ENCODE measurements around the gene MAPK9.

The MAPK9 gene

DNA sequence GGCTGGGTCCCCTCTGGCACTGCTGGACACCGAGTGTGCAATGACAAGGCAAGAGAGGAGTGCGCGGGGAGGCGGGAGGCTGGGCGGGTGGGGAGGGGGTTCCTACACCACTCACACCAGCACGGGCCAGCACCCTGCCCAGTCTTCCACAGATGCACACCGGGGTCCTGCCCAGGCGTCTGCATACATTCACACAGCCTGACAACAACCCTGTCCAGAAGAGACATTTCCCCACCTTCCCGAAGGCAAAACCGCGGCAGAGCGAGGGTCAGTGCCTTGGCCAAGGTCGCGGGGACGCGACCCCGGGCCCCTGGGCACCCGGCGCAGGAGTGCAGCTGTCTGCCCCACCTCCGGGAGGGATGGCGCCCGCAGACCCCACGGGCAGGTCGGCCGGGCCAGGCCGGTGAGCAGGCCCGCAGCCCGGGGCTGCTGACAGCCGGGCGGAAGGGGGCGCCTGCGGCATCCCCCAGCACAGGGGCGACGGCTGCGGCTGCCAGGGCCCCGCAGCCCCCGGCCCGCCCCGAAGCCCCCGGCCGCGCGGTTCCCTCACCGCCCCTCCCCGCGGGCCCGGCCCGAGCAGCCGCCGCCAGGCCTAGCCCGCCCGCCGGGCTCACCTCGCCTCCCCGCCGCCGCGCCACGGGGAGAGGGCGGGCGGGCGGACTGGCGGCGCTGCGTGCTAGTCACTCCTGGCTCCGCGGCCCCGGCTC lies 496 bp downstream of the MAPK9 start:
- DNase-seq, result no peak

DNA sequence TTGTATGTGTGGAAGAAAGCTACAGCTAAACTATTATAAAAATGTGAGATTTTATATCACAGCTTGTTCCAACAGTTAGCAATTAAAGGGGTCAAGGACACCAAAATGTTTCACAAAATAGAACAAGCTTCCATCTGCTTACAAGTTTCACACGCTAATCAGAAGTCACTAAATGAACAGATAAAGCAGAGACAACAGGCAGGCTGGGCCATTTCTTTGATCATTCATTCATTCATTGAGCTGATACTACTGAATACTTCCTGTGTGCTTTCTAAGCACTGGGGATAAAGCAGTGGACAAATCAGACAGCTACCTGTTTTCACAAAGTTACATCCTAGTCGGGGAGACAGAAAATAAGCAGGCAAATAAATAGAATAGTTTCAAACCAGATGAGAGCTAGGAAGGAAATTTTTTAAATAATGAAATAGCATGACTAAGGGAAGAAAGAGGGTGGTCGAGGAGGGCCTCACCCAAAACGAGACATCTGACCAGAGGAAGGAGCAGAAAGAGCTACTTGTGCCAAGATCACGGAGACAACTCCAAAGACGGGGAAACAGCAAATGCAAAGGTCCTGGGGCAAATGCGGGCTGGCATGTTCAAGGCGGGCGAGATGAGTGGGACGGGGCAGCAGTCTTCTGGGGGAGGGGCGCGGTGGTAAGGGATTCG lies 1.2 kb downstream of the MAPK9 start:
- DNase-seq, result peak in 1 of 2 experiments; percentile 19

DNA sequence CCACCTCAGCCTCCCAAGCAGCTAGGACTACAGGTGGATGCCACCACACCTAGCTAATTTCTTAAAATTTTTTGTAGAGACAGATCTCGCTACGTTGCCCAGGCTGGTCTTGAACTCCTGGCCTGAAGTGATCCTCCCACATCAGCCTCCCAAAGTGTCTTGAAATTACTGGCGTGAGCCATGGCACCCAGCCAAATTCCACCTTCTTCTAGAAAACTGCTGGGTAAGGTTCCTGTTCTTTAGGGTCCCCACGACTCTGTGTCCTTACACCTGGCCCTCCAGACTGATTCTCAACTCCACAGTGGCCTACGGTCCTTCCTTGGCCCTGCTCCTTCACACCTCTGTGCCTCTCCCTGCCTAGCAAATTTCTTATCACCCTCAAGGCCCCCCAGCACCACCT lies 1.9 kb downstream of the MAPK9 start:
- DNase-seq, result no peak

DNA sequence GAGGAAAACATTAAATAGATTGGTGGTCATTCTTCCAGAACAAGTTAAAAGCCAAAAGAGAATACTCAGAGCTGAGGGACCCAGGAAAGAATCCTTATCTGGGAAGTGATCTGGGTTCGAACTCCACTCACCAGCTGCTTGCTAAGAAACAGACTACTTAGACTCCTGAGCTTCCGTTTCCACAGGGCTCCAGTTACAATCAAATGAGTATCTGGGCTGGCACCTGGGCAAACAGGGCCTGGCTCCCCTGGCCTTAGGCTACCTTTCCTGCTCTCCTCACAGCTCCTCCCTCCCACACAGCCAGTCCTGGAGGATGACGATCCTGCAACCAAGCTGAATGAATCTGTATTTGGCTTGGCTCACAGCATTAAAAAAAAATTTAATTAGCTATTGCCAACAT lies 2.5 kb downstream of the MAPK9 start:
- peak; percentile 50 to 83 for DNase-seq

DNA sequence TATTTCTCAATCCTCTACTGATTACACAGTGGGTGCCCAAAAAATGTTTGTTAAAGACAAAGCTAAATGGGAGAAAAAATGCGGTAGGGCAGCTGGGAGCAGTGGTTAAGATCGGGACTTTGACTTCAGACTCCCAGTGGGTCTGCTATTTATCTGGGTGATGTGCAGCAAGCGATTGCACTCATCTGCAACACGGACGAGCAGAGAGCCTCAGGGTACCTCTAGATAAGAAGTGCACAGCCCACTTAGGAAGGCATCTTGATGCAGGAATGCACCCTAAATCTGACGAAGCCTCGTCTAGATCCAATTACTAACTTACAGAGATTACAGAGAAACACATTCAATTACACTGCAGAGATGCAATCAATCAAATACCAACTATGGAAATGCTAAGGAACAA lies 4.0 kb downstream of the MAPK9 start:
- DNase-seq, result no peak

DNA sequence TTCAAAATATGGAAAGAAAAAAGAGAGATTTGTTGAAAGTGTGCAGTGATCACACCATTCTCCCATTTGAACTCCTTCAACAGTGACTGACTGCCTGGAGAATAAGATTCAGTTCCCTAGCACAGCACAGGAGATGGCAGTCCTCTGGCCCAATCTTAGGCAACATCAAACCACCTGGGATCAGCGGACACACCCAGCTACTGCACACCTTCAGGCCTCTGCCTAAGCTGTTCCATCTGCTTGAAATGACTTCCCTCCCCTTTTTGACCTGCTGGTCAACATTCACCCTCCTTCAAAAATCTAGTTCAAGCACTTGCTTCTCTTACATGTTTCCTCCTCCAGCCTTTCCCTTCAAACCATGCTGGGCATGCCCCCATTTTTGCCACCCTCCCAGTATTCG lies 4.5 kb downstream of the MAPK9 start:
- no peak for DNase-seq

DNA sequence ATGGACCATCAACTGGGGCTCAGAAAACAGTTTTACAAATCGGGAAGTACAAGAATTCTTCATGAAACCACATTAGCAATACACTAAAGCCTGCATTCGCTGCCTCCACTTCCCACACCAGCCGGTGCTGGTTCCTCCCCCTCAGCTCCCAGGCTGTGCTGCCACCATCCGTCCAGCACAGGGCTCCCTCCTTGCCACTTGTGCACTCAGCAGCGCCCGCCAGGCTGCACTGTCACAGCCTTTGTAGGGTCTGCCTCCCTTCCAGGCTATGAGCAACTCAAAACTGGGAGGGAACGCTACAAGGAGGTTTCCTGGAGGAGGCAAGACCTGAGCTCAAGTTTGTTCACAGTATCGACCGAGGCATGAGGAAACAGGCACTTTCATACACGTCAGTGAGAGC lies 7.7 kb downstream of the MAPK9 start:
- no peak for DNase-seq

DNA sequence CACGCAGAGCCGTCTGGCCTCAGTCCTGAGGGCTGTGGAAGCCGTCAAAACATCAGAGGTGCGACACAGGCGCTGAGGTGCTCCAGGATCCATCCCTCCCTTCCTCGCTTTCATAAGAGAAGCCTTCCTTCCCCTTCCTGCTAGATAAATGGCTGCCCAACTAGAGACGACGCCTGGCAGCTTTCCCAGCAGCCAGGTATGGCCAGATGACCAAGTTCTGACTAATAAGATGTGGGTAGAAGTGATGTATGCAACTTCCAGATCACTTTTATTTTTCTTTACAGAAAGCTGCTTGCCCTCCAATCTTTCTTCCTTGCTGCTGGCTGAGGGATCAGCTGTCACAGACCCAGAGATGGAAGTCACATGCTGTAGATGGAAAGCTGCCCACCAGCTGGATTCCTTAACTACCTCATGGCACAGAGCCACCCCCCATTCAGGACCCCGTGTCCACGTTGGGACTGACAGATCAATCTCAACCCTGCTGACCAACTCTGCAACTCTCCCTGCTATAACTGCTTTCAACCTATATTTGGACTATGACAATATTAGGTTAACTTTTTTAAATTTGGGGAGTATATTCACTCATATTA lies 8.8 kb downstream of the MAPK9 start:
- DNase-seq, result peak in 1 of 2 experiments; percentile 20

DNA sequence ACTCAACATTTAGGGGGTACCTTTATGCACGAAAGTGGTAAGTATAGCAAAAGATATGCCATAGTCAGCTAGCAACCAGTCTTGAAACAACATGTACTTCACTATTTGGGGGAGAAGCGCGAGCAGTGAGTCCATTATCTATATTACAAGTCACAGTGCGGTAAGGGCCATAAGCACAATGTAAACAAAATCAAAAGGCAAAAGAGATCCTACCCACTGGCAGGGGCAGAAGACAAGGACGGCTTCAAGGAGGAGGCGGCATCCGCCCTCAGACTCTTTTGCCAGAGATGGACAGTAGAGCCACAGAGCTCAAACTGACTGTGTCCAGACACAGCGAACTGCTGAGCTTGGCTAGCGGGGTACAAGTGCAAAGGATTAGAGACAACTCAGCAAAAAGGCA lies 9.6 kb downstream of the MAPK9 start:
- DNase-seq, result no peak

DNA sequence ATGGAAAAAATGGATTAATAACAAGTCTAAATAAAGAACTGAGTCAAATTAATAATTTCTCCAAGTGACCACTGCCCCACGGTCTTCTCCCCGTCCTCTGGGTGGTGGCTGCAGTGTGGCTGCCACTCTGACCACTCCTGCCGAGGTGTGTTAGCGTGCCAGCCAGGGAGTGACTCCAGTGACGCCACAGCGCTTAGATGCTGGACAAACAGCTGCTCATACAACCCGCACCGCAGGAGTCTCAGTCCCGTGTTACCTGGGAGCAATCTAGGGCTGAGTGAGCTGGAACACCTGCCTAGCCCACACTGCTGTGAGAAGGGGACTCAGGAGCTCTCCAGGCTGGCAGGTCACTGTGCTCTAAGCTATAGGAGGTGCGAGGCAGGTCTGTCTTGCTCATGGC lies 10.2 kb downstream of the MAPK9 start:
- DNase-seq, result peak; percentile 84 to 97

DNA sequence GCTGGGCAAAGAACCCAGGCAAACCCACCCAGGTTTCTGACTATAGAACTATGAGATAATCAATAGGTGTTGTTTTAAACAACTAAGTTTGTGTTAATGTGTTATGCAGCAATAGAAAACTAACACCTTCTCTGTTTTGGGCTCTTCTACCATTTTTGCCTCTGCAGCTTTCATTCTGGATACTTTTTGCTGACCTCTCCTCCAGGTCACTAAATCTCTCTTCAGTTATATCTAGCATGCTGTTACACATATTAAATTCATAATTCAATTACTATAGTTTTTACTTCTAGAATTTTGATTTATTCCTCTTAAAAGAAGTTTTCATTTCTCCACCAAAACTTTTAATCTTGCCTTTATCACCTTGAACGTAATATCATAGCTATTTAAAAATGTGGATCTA lies 17.2 kb downstream of the MAPK9 start:
- no peak for DNase-seq

DNA sequence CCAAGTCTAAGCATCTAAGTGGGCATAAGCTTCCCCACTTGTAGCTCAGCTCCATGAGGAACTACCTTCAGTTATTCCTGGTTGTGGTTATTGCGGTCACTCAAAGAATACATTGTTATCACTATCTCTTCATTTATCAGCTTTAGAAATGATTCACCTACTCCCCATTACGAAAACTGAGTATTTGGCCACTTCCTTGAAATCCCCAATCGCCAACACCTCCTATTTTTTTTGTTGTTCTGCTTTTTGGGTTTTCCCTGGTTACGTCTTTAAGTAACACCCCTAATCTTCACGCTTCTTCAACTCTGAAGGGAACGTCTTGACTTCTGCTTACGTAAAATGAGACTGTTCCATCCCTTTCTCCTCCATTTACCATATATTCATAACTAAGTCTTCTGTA lies 20.7 kb downstream of the MAPK9 start:
- no peak for DNase-seq

DNA sequence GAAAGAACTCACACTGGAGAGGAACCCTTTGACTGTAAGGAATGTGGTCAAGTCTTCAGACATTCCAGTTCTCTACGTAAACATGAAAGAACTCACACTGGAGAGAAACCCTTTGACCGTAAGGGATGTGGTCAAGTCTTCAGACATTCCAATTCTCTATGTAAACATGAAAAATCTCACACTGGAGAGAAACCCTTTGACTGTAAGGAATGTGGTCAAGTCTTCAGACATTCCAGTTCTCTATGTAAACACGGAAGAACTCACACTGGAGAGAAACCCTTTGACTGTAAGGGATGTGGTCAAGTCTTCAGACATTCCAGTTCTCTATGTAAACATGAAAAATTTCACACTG lies 32.6 kb downstream of the MAPK9 start:
- no peak for DNase-seq

DNA sequence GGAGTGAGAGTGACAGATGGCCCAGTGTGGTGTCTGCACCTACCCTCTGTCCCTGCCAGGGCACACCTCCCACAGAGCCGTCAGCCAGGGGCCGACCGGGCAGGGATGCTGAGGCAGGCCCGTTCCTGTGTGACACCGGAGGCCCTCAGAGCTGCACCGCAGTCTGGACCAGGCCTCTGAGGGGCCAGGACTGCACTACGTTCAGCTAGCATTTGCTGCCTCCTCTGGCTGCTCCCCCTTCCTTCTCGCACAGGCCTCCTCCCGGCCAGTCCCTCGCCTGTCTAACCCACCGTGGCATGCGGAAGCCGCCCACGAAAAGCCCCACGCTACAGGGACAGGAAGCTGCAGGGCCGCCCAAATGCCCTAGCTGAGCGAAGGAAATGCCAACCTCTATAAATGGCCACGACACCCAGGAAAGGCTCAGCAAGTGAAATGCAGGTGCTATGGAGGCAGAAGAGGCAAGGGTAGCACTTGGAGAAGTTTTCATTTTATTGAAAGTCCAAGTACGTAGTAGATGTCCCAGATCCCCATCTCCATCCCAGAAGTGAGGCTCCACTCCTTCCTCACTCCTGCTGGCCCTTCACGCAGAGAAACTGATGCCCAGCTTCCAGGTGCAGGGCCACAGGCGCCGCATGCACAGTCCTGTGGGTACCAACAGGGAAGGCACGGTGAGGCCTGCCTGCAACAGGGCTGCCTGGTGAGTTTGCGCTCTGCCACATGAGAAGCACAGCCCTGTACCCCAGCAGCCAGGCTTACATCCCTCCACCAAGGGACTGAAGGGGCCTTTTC lies 38.7 kb downstream of the MAPK9 start:
- no peak for DNase-seq

DNA sequence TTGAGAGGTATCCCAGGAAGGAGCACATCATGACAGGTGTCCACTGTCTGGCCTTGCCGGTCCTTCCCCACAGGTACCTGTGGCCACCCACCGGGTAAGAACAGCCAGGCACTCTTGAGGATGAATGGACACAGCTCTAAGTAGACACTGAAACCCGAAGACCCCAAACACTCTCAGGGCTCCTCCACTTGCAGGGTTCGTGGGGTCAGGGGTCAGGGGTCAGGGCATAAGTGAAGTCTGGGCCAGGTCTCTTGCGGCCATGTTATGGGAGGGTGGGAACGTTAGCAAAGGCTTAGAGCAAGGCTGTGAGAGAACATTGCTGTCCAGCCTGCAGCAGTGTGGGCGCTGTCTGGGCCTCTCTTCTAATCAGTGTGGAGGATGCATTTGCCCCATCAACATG lies 40.0 kb downstream of the MAPK9 start:
- no peak for DNase-seq

DNA sequence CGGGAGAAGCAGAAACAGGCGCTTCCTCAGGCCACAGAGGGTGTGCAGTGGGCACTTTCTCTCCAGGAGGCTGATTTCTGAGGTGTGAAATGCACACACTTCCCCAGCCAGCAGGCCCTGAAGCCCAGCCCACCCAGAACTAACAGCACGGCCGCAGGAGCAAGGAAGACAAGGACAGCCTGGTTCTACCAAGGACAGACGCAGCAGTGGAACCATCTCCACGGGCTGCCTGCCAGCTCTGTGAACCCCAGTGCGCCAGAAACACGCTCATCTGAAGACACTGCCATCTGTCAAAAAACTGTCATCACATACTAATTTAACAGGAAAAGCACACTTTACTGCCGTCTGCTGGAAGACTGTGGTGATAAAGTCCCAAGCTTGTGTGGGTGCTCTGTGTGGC lies 40.7 kb downstream of the MAPK9 start:
- DNase-seq, result no peak

DNA sequence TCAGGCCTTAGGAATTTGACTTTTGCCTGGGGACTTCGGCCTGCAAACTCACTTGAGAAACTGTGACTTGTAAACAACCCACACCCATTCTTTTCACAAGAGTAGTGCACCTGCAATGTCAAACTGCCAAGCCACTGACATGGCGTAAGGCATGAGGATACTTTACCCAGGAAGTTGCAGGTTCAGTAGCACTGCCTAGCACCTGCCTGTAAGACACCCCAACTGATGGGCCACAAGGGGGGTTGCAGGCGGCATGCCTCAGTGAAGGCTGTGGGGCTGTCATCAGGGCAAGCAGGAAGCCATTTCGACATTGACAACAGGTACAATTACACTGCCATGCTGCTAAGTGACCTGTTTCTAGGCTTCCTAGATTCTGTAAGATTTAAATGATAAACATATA lies 41.6 kb downstream of the MAPK9 start:
- DNase-seq, result no peak

DNA sequence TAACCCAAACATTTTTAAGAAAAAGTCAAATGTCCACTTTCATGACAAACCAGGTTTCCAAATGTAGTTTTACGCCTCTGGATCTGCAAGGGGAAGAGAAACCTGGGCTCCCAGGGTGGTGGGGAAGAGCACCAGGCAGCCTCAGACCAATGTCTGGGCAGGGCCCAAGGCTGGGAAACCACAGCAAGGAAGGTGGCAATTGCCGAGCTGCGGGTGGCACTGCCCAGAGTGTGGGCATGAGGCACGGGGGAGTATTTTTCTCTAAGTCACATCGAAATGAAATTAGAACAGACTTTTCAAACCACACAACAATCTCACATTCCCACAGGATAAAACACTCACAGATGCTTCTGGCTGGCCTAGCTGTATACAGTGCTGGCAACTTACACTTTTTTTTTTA lies 50.3 kb downstream of the MAPK9 start:
- no peak for DNase-seq

DNA sequence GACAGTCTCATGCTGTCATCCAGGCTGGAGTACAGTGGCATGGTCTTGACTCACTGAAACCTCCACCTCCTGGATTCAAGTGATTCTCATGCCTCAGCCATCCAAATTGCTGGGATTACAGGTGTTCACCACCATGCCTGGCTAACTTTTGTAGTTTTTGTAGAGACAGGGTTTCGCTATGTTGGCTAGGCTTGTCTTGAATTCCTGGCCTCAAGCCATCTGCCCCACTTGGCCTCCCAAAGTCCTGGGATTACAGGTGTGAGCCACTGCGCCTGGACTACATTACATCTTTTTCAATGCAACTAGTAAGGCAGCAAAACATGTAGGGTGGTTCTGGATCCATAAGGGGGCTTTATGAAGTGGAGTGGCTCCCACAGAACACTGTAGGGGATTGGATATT lies 53.3 kb downstream of the MAPK9 start:
- DNase-seq, result no peak

DNA sequence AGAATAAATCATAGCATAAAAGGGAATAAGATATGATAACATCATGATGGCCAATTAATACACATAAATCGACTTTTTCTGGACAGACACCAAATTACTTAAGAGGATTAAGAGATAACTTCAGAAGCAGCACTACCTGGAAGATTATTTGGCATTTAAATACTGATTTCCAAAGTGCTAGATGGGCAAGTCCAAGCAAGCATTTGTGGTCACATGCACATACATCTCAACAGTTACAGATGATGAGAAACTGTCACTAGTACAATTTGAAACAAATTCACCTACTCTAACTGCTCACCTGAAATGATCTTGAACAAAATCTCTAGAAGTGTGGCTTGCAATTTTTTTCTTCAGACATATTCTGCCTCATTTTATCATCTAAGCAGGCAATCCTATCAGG lies 56.0 kb downstream of the MAPK9 start:
- no peak for DNase-seq

DNA sequence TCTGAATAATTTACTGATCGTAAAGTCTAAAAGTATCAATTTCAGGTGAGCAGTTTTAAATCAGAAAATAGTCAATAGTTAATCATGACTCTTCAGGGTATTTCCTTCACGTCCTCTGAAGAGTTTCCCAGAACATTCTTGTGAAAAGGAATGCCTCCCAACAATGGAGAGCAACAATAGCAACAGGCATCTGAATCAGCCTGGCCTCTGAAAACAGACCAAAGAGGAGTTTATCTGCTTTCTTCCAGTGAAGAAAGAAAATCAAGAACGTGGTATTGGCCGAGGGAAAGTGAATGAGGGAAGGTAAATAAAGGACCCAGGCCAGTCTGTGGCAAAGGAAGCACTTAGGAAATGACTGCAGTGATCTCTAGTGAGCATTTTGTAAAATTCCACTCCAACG lies 56.8 kb downstream of the MAPK9 start:
- no peak for DNase-seq

DNA sequence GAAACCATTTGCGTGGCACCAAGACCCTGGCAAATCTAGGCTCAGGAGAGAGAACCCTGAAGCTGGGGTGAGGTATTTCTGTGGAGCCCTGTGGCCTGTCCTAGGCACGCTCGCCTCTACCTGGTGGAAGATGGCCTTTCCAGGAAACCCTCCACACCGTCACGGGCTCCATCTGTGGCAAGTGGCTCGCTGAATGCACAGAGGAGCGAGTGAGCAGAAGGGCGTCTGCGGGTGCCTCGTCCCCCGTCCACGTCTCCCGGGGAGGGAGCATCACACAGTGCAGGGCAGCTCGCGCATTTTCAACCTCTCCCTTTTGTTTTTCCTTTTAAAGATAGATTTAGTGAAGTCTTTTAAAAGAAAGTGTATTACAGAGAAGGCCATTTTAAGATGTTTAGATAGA lies 57.6 kb downstream of the MAPK9 start:
- no peak for DNase-seq

DNA sequence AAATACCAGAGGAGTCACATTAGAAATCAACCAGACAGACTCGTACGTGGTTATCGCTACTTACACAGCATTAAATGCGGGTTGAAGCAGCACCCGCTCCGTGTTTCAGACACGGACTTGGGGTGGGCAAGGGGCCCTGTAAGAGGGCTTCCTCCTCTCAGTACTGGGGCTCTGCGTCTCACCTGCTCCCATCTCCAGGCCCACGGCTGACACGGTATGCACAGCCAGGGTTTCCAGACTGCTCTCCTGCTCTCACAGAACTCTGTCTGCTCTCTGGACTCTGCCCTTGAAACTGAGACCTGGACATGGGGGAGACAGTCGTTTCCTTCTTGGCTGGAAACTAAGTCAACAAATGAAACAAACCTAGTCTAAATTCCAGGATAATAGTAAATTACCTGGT lies 58.2 kb downstream of the MAPK9 start:
- no peak for DNase-seq

DNA sequence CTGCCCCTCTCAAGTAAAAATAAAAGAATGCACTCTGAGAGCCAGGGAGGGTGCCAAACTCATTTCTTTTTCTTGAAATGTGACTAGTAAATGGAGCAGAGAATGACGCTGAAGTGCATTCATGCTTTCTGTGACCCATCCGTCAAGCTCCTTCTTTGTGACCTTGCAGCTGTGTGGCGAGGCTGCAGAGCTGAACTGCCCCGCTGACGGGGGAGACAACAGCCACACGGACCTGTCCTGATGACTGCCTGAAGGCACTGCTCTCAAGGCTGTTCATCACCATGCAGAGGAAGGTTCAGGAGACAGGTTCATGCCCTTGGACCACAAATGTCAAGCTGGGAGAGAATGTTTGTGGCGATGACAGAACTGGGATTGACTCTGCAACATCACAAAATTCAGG lies 61.9 kb downstream of the MAPK9 start:
- DNase-seq, result no peak
